ENCODE results near the gene GOLGA6L9.
"Not testable (repeated sequence)": the region's sequence is repeated elsewhere in the genome, so short reads cannot be mapped to it uniquely, and the experiment has no call there.

GOLGA6L9 gene

GRCh38 chr15:82468205-82468604, 38.6 kb downstream of the GOLGA6L9 start:
- not testable (repeated sequence) for DNase-seq (ENCODE audit: low spot score)

- DNase-seq (ENCODE audit: low spot score) = not testable (repeated sequence)
These were observed 39.8 kb downstream of the GOLGA6L9 start for GRCh38 chr15:82469381-82469780.

- DNase-seq (ENCODE audit: low spot score) = not testable (repeated sequence)
These were observed 42.8 kb downstream of the GOLGA6L9 start for GRCh38 chr15:82472269-82472982.

DNA sequence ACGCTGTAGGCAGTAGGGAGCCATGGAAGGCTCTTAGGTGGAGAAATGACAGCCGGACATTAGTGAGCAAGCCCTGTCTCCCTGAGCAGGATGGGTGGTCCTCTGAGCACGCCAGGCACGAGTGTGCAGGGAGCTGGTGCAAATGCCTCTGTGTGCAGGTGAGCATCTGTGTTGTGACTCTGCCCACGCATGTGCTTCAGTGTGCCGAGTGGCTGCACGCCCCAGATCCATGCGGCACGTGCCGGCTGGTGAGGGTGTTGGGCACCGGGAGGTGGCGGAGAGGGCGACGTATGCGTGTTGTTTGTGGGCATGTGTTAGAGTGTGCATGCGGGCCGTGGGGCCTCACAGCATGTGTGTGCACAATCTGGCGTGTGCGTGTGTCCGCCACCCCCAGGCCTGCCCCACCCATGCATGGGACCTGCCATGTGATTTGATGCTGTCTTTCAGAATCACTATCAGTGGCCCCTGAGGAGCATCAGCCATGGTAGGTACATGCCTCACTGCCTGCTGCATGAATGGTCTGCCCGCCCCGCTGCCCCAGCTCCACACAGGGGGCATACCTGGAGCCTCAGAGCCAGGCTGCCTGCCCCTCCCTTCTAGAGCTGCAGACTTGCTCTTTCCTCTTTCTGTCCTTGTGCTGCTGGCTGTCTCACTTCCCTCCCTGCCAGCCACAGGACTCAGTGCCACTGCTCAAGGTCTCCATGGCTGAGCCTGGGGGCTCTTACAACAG, 45.1 kb downstream of the GOLGA6L9 start:
- not testable (repeated sequence) for DNase-seq (ENCODE audit: low spot score)

DNA sequence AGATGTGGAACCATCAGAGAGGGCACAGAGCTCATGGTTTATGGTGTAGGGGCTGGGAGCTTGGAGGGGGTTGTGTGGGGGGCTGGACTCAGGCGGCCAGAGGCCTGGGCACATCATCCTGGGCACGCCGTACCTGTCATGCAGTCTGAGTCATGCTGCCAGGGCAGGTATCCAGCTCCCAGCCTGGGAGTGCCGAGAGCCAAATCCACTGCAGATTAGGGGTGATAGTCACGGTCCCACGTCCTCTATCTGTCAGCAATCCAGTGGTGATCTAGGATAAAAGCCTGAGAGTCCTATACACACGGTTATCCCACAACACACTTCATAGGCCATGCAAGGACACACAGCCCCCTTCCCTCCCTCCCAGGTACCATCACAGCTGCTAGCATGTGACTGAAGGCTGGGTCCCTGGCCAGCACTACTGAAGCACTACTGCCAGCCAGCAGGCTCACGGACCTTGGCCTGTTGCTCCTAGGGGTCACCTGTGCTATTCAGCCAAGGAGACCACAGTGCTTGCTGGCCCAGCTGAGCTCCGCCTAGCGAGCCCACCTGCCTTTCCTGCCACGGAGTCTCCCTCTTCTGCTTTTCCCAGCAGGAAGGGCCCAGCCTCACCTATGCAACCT, 45.8 kb downstream of the GOLGA6L9 start:
- not testable (repeated sequence) for DNase-seq (ENCODE audit: low spot score)

DNA sequence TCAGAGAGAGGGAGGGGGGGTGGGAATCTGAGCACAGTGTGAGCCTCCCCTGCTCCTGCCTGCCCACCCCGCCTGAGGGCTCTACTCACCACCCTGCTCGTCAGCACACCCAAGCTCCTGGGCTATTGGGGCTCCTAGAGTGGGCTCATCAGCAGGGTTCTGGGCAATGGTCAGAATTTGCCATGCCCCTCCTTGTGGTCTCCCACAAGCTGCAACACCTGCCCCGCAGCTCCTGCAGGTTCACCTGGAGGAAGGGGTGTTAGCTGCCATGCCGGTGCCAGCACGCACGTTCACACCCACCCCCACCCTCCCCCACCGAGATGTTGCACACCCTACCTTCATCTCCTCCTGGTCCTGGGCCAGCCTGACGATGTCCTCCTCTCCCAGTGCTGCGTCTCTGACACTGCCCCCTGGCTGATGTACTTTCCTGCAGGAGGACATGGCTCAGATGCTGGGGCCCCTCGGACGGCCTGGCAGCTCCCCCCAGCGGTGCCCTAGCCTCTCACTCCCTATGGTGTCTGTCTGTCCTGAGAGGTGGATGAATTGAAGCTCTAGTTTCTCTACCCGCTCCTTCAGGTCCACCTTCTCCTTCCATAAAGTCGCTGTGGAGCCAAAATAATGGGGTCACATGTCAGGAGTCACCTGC, 47.2 kb downstream of the GOLGA6L9 start:
- DNase-seq (ENCODE audit: low spot score) = not testable (repeated sequence)

DNA sequence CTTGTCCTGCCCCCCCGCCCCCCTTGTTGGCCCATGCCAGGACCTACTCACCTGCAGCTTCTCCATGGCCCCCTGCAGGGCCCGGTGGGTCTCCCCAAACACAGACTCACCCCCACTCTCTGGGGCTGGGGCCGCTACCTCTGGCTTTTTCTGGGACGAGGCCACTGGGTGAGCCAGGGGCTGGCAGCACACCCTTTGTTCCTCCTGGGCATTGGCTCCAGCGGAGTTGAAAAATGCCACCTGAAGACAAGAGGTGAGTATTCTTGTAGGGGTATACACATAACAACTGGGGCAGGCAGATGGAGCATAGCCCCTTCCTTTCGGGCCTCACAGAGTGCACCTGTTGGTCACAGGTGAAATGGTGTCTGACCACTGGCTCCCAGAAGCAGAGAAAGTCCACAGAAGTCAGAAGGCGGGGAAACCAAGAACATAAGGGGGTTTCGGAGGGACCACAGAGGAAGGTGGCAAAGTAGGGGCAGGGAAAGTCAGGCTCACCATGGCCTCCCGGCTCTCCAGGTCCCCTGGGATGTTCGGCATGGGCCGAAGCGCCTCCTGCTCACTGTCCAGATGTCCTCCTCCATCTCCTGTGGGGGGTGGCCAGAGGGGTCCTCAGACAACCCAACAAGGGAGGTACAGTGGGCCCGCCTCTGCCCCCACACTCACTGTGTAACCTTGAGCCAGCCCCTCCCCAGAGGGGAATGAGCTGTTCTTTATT, 47.9 kb downstream of the GOLGA6L9 start:
- DNase-seq (ENCODE audit: low spot score) = not testable (repeated sequence)
